Measurements from ENCODE around the gene FBXO11.

- TF ChIP-seq EP300 (IDR thresholded peaks at IDR 0.05) (no peak), POLR2A (IDR thresholded peaks at IDR 0.05; ENCODE audit: low read depth) (no peak), POLR2AphosphoS5 (IDR thresholded peaks at IDR 0.05) (no peak)
- TF ChIP-seq, protein P1, sequence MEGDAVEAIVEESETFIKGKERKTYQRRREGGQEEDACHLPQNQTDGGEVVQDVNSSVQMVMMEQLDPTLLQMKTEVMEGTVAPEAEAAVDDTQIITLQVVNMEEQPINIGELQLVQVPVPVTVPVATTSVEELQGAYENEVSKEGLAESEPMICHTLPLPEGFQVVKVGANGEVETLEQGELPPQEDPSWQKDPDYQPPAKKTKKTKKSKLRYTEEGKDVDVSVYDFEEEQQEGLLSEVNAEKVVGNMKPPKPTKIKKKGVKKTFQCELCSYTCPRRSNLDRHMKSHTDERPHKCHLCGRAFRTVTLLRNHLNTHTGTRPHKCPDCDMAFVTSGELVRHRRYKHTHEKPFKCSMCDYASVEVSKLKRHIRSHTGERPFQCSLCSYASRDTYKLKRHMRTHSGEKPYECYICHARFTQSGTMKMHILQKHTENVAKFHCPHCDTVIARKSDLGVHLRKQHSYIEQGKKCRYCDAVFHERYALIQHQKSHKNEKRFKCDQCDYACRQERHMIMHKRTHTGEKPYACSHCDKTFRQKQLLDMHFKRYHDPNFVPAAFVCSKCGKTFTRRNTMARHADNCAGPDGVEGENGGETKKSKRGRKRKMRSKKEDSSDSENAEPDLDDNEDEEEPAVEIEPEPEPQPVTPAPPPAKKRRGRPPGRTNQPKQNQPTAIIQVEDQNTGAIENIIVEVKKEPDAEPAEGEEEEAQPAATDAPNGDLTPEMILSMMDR (IDR thresholded peaks at IDR 0.05): no peak
These were observed 5.4 kb downstream of the FBXO11 start for GRCh38 chr2:47900857-47901256.
